Measurements from ENCODE around the gene KCNAB1.

KCNAB1 gene

GRCh38 chr3:156460206-156460611, 339.8 kb downstream of the KCNAB1 start:
- no peaks in the 10 kb centered on the region for H3K36me3 ChIP-seq (ENCODE audit: insufficient read depth, low read length)
- H3K9me2 ChIP-seq (replicated peaks; ENCODE audit: low read depth, low read length) = no peaks in the 10 kb centered on the region
- H3K9ac ChIP-seq (ENCODE audit: low read depth, low read length, poor library complexity, severe bottlenecking) = no peak overlapping the region
- H4K20me1 ChIP-seq (ENCODE audit: insufficient read depth, low read length, poor library complexity, severe bottlenecking) = no peaks in the 10 kb centered on the region
- peak overlapping the region; percentile 60 for H2AFZ ChIP-seq (ENCODE audit: low read length)
- no peaks in the 10 kb centered on the region for H3K9me3 ChIP-seq (ENCODE audit: insufficient read depth, low read depth, low read length)
- TF ChIP-seq CTCF (conservative IDR thresholded peaks at IDR 0.05; ENCODE audit: low read length) = no peak
- TF ChIP-seq EZH2phosphoT487 (IDR thresholded peaks at IDR 0.05; ENCODE audit: borderline replicate concordance) = no peak
- no peak overlapping the region for H3K4me2 ChIP-seq (ENCODE audit: low read depth, low read length, poor library complexity, severe bottlenecking)
- no peaks in the 10 kb centered on the region for H3K27me3 ChIP-seq (ENCODE audit: insufficient read depth, low read length, poor library complexity, severe bottlenecking)
- no peaks in the 10 kb centered on the region for H3K79me2 ChIP-seq (ENCODE audit: insufficient read depth, low read length)
- H3F3A ChIP-seq (ENCODE audit: low read depth) = no peaks in the 10 kb centered on the region
- no peaks in the 10 kb centered on the region for H3K4me1 ChIP-seq (ENCODE audit: insufficient read depth, low read length, poor library complexity, severe bottlenecking)
- no peak overlapping the region for H3K4me3 ChIP-seq (ENCODE audit: low read length, poor library complexity, severe bottlenecking)

GRCh38 chr3:156461889-156462288, 341.5 kb downstream of the KCNAB1 start:
- no peaks in the 10 kb centered on the region for H3K27me3 ChIP-seq (ENCODE audit: insufficient read depth, low read length, poor library complexity, severe bottlenecking)
- no peaks in the 10 kb centered on the region for H3K79me2 ChIP-seq (ENCODE audit: insufficient read depth, low read length)
- H4K20me1 ChIP-seq (ENCODE audit: insufficient read depth, low read length, poor library complexity, severe bottlenecking) = no peaks in the 10 kb centered on the region
- no peak overlapping the region for H3K4me3 ChIP-seq (ENCODE audit: low read length, poor library complexity, severe bottlenecking)
- H3K4me1 ChIP-seq (ENCODE audit: insufficient read depth, low read length, poor library complexity, severe bottlenecking) = no peaks in the 10 kb centered on the region
- H3F3A ChIP-seq (ENCODE audit: low read depth) = no peaks in the 10 kb centered on the region
- TF ChIP-seq EZH2phosphoT487 (IDR thresholded peaks at IDR 0.05; ENCODE audit: borderline replicate concordance) (no peak), CTCF (conservative IDR thresholded peaks at IDR 0.05; ENCODE audit: low read length) (no peak)
- H3K9ac ChIP-seq (ENCODE audit: low read depth, low read length, poor library complexity, severe bottlenecking) = no peak overlapping the region
- H3K9me3 ChIP-seq (ENCODE audit: insufficient read depth, low read depth, low read length) = no peaks in the 10 kb centered on the region
- no peaks in the 10 kb centered on the region for H3K36me3 ChIP-seq (ENCODE audit: insufficient read depth, low read length)
- H2AFZ ChIP-seq (ENCODE audit: low read length) = no peak overlapping the region
- no peaks in the 10 kb centered on the region for H3K9me2 ChIP-seq (replicated peaks; ENCODE audit: low read depth, low read length)
- H3K4me2 ChIP-seq (ENCODE audit: low read depth, low read length, poor library complexity, severe bottlenecking) = no peak overlapping the region

- no peaks in the 10 kb centered on the region for H3K27me3 ChIP-seq (ENCODE audit: insufficient read depth, low read length, poor library complexity, severe bottlenecking)
- H3K9me3 ChIP-seq (ENCODE audit: insufficient read depth, low read depth, low read length) = no peaks in the 10 kb centered on the region
- H3F3A ChIP-seq (ENCODE audit: low read depth) = no peaks in the 10 kb centered on the region
- no peaks in the 10 kb centered on the region for H3K36me3 ChIP-seq (ENCODE audit: insufficient read depth, low read length)
- H4K20me1 ChIP-seq (ENCODE audit: insufficient read depth, low read length, poor library complexity, severe bottlenecking) = no peaks in the 10 kb centered on the region
- no peak overlapping the region for H3K4me2 ChIP-seq (ENCODE audit: low read depth, low read length, poor library complexity, severe bottlenecking)
- no peak overlapping the region for H3K9ac ChIP-seq (ENCODE audit: low read depth, low read length, poor library complexity, severe bottlenecking)
- no peak overlapping the region for H2AFZ ChIP-seq (ENCODE audit: low read length)
- TF ChIP-seq CTCF (conservative IDR thresholded peaks at IDR 0.05; ENCODE audit: low read length) (no peak), EZH2phosphoT487 (IDR thresholded peaks at IDR 0.05; ENCODE audit: borderline replicate concordance) (no peak)
- H3K4me1 ChIP-seq (ENCODE audit: insufficient read depth, low read length, poor library complexity, severe bottlenecking) = no peaks in the 10 kb centered on the region
- H3K4me3 ChIP-seq (ENCODE audit: low read length, poor library complexity, severe bottlenecking) = no peak overlapping the region
- H3K79me2 ChIP-seq (ENCODE audit: insufficient read depth, low read length) = no peaks in the 10 kb centered on the region
- H3K9me2 ChIP-seq (replicated peaks; ENCODE audit: low read depth, low read length) = no peaks in the 10 kb centered on the region
Measured at GRCh38 chr3:156463123-156463522, 342.7 kb downstream of the KCNAB1 start.

Measured in Loucy (cell line).